Astrocyte of the spinal cord (primary cell): ENCODE data around the gene LIF.
A peak's percentile ranks its signal among the peaks of the same experiment; 100 is the strongest.

Experiments
- DNase-seq: peaks from one replicate; pipeline ENCODE4 v3.0.0; 2011; ENCODE audit warnings: low read depth, low spot score
- H3K4me3 ChIP-seq: 2 replicates; pipeline ENCODE4 v1.5.1; 2011; ENCODE audit warnings: low read depth, mild to moderate bottlenecking, low read length, moderate library complexity
- CTCF ChIP-seq: IDR thresholded peaks from 2 replicates; pipeline ENCODE4 v1.5.1; 2012; ENCODE audit warnings: low read depth, mild to moderate bottlenecking, low read length, inconsistent platforms
- in situ Hi-C: cut with HindIII; loops from 2 replicates; pipeline ENCODE4 v1.10.0; 2017; ENCODE audit warnings: low sequenced_read_pairs

LIF gene

GRCh38 chr22:30210235-30210909 lies 36.2 kb downstream of the LIF start:
- in situ Hi-C loops: no loop called here
- DNase-seq: peak; percentile 79
- H3K4me3 ChIP-seq: no peak overlapping the region
- no peak for TF ChIP-seq CTCF

GRCh38 chr22:30209642-30210041 lies 36.9 kb downstream of the LIF start:
- in situ Hi-C loops: no loop called here
- no peak for DNase-seq
- H3K4me3 ChIP-seq: no peak overlapping the region
- no peak for TF ChIP-seq CTCF

DNA sequence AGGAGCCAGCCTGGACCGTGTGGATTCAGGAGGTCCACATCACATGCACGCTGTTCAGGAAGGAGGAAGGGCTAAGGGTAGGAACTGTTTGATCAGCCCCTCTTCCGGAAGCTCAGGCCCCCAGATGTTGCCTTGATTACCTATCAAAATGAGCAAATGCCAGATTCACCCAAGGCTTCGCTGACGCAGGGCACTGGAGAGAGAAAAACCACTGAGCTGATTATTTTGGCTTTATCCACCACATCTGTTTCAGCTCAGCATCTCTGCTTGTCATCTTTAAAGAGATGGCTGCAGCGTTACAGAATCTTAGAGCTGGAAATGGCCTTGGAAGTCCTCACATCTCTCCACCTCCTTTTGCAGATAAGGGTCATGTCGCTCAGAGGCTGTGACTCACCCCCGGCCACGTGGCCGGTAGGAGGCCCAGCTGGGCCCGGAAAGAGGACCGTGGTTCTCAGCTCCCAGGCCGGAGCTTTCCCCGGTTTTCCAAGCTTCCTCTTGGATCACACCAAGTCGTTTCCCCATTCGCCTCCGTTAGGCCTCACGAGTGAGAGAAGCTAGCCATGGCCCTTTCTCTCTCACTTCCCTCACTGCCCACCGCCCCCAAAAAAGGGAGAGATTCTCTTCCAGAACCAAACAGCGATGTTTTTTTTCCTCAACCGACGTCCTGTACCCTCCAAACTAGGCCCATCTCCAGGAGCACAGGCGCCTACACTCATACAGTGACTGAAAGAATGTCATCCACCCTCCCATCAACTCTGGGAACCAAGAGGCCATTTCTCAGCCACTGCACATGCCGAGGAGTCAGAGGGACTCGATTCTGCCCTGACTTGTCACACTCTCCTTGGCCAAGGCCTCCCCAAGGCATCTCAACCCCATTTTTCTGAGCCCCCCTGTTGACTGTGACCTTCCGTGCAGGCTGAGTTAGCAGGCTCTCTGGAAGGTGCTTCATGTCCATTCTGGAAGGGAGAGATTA lies 37.6 kb downstream of the LIF start:
- no peak for TF ChIP-seq CTCF
- in situ Hi-C loops: no loop called here
- peak; percentile 83 for DNase-seq
- no peak overlapping the region for H3K4me3 ChIP-seq

GRCh38 chr22:30206944-30207343 lies 39.6 kb downstream of the LIF start:
- in situ Hi-C loops: no loop called here
- DNase-seq: peak; percentile 94
- no peak for TF ChIP-seq CTCF
- no peak overlapping the region for H3K4me3 ChIP-seq

- peak; percentile 92 for DNase-seq
- TF ChIP-seq CTCF: no peak
- H3K4me3 ChIP-seq: no peak overlapping the region
- in situ Hi-C loops: no loop called here
Observed at GRCh38 chr22:30205281-30206115, 41.1 kb downstream of the LIF start.

DNA sequence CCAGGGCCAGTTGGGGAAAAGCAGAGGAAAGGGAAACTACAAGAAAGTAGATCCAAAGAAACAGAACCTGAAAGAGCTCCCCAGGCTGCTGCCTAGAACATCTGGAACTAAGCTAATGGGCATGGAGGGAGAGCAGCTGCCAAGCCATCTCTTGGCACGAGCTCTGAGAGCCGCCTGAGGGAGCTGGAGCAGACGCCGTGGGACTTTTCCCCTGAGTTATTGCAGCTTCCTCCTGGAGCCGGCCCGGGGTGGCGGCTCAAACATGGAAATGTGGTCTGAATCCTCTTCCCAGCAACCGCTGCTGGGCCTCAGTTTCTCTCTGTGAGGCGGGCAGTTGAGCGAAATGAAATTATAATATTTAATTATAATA lies 41.8 kb downstream of the LIF start:
- no peak for TF ChIP-seq CTCF
- DNase-seq: peak; percentile 79
- in situ Hi-C loops: no loop called here
- no peak overlapping the region for H3K4me3 ChIP-seq
